ENCODE measurements around the gene LYRM4.

DNA sequence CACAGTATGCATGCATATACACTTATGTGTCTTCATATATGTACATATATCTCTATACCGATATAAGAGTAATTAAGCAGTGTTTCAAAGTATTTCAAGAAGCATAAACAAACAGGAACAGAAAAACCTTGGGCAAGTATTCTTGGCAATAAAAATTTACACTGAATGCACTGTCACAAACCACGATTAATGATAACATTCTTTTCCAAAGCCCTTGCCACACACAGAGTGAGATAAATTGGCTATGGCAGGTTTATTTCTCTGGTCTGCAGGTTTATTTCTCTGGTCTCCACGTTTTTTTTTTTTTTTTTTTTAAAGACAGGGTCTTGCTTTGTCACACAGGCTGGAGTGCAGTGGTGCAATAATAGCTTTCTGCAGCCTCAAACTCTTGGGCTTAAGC is 102.6 kb downstream of the LYRM4 start:
- TF ChIP-seq POLR2AphosphoS2 (conservative IDR thresholded peaks at IDR 0.05; ENCODE audit: low read length) (no peak), EHMT2 (IDR thresholded peaks at IDR 0.05; ENCODE audit: low read depth) (no peak), EP300 (IDR thresholded peaks at IDR 0.05) (no peak)

Data from A549 (cell line).